HUDEP-2 (cell line): ENCODE results near the gene ADAMTS2.

Source experiments
- DNase-seq, 76 experiments: peaks; one replicate each; lab custom pipeline; 2025; ENCODE audit not compliant: unreplicated experiment in 76 of 76; lab: John Stamatoyannopoulos, UW

Gene ADAMTS2

GRCh38 chr5:179270581-179271427, 74.5 kb downstream of the ADAMTS2 start:
- DNase-seq: no peak

GRCh38 chr5:179269781-179270543, 75.3 kb downstream of the ADAMTS2 start:
- DNase-seq: no peak

- no peak for DNase-seq
Measured at GRCh38 chr5:179268966-179269693, 76.1 kb downstream of the ADAMTS2 start.

GRCh38 chr5:179268399-179268952, 76.8 kb downstream of the ADAMTS2 start:
- no peak for DNase-seq

GRCh38 chr5:179267671-179268083, 77.6 kb downstream of the ADAMTS2 start:
- no peak for DNase-seq

GRCh38 chr5:179267071-179267670, 78.1 kb downstream of the ADAMTS2 start:
- no peak for DNase-seq

GRCh38 chr5:179266291-179267070, 78.8 kb downstream of the ADAMTS2 start:
- DNase-seq: no peak

GRCh38 chr5:179265514-179266290, 79.6 kb downstream of the ADAMTS2 start:
- no peak for DNase-seq

- no peak for DNase-seq
Measured at GRCh38 chr5:179264783-179265513, 80.3 kb downstream of the ADAMTS2 start.

GRCh38 chr5:179264053-179264782, 81.0 kb downstream of the ADAMTS2 start:
- no peak for DNase-seq

GRCh38 chr5:179263391-179264052, 81.7 kb downstream of the ADAMTS2 start:
- no peak for DNase-seq

GRCh38 chr5:179262126-179262920, 82.9 kb downstream of the ADAMTS2 start:
- DNase-seq: no peak

GRCh38 chr5:179261301-179262125, 83.7 kb downstream of the ADAMTS2 start:
- DNase-seq: no peak

- no peak for DNase-seq
Measured at GRCh38 chr5:179260324-179261070, 84.8 kb downstream of the ADAMTS2 start.
